COLO668 (cell line): ENCODE measurements around the gene CCDC178.

Experiments used
- DNase-seq: peaks from one replicate; lab custom pipeline; 2025; ENCODE audit not compliant: unreplicated experiment; lab: John Stamatoyannopoulos, UW

Gene CCDC178

GRCh38 chr18:32891130-32891529 is 549.4 kb downstream of the CCDC178 start:
- DNase-seq = no peak

- no peak for DNase-seq
Observed at GRCh38 chr18:32889615-32890593, 550.6 kb downstream of the CCDC178 start.

- no peak for DNase-seq
Observed at GRCh38 chr18:32888306-32888705, 552.2 kb downstream of the CCDC178 start.
